Measurements from ENCODE around the gene MBP.

Gene MBP

GRCh38 chr18:77069931-77070330 lies 62.7 kb downstream of the MBP start:
- no peak overlapping the region for H3K4me3 ChIP-seq (ENCODE audit: low read depth, low read length)
- POLR2A ChIA-PET: interaction anchor here (0.6 kb wide), 1 partner anchor 28 kb away, joined by 5 read pairs; no protein-coding TSS in a partner anchor
- no peak for DNase-seq (ENCODE audit: low read depth, low spot score)
- no peak for TF ChIP-seq CTCF (IDR thresholded peaks at IDR 0.05; ENCODE audit: insufficient read depth, low read length, missing control alignments)
- CTCF ChIA-PET: interaction anchor here (0.9 to 5.6 kb wide), 4 partner anchors 9 to 141 kb away, joined by 3 to 36 read pairs (median 10); no protein-coding TSS in a partner anchor

GRCh38 chr18:77069482-77069881 lies 63.1 kb downstream of the MBP start:
- CTCF ChIA-PET: interaction anchor here (1.0 to 5.6 kb wide), 6 partner anchors 9 to 266 kb away, joined by 4 to 36 read pairs (median 5); no protein-coding TSS in a partner anchor
- H3K4me3 ChIP-seq (ENCODE audit: low read depth, low read length): no peak overlapping the region
- DNase-seq (ENCODE audit: low read depth, low spot score): no peak
- no peak for TF ChIP-seq CTCF (IDR thresholded peaks at IDR 0.05; ENCODE audit: insufficient read depth, low read length, missing control alignments)
- POLR2A ChIA-PET: interaction anchor here (0.6 kb wide), 1 partner anchor 28 kb away, joined by 5 read pairs; no protein-coding TSS in a partner anchor

GRCh38 chr18:77068321-77069312 lies 64.0 kb downstream of the MBP start:
- CTCF ChIA-PET: interaction anchor here (0.7 to 5.6 kb wide), 9 partner anchors 8 to 265 kb away, joined by 3 to 36 read pairs (median 4); no protein-coding TSS in a partner anchor
- no peak for TF ChIP-seq CTCF (IDR thresholded peaks at IDR 0.05; ENCODE audit: insufficient read depth, low read length, missing control alignments)
- no peak for DNase-seq (ENCODE audit: low read depth, low spot score)
- H3K4me3 ChIP-seq (ENCODE audit: low read depth, low read length): no peak overlapping the region
- POLR2A ChIA-PET: interaction anchor here (1.6 kb wide), 1 partner anchor 33 kb away, joined by 5 read pairs; no protein-coding TSS in a partner anchor

DNA sequence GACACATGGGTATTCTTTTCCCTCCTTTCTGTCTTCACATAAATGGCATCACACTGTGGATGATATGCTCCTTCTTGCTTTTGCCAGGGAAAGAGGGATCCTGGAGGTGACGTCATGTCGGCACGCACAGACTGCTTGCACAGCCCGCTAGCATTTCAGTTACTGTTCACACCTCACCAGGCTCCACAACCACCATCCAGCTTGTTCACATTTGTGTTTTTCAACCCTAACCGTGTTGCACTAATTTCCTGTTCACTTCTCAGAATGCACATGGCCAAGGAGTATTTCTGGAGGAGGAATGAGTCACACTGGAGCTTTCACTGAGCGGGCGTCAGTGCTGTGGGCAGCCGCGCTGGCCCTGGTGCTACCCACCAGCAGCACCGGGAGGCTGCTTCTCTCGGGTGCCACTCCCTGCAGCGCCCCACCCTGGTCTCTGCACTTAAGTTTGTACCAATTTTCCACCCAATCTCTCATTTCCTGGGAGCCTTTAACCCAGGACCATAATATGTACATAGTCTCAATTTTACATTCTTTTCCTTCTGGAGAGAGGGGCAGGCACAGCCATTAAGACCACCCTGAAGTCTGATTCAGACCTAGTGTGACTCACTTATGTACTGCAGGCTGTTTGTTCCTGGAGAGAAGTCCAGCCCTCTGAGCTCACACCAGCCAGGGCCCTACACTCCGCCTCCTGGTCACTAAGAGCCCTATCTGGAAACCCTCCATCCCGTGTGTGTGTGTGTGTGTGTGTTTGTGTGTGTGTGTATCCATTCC lies 65.1 kb downstream of the MBP start:
- ChIA-PET CTCF (interaction anchor here (0.7 to 5.6 kb wide), 13 partner anchors 11 to 265 kb away, joined by 3 to 36 read pairs (median 4); no protein-coding TSS in a partner anchor), POLR2A (interaction anchor here (1.6 kb wide), 1 partner anchor 34 kb away, joined by 5 read pairs; no protein-coding TSS in a partner anchor)
- H3K4me3 ChIP-seq (ENCODE audit: low read depth, low read length): no peak overlapping the region
- no peak for DNase-seq (ENCODE audit: low read depth, low spot score)
- TF ChIP-seq CTCF (IDR thresholded peaks at IDR 0.05; ENCODE audit: insufficient read depth, low read length, missing control alignments): no peak

GRCh38 chr18:77066689-77067088 lies 65.9 kb downstream of the MBP start:
- POLR2A ChIA-PET: interaction anchor here (1.6 kb wide), 1 partner anchor 35 kb away, joined by 5 read pairs; no protein-coding TSS in a partner anchor
- no peak overlapping the region for H3K4me3 ChIP-seq (ENCODE audit: low read depth, low read length)
- CTCF ChIA-PET: interaction anchor here (0.8 to 5.6 kb wide), 10 partner anchors 9 to 264 kb away, joined by 3 to 36 read pairs (median 4); no protein-coding TSS in a partner anchor
- no peak for TF ChIP-seq CTCF (IDR thresholded peaks at IDR 0.05; ENCODE audit: insufficient read depth, low read length, missing control alignments)
- DNase-seq (ENCODE audit: low read depth, low spot score): no peak

Data from AG04449 (cell line).